Esophagus muscularis mucosa (tissue), 4 donors: ENCODE results near the gene GSTM3. TPM values are rescaled to one million over a fixed set of nuclear protein-coding genes. Genes with fewer than 3 reads are reported as not detected.
"Not testable (repeated sequence)": the region's sequence is repeated elsewhere in the genome, so short reads cannot be mapped to it uniquely, and the experiment has no call there.

Experiments used
- DNase-seq: peaks from one replicate; pipeline ENCODE4 v3.0.0-alpha.2; 2017; ENCODE audit errors: extremely low spot score
- H3K27ac ChIP-seq, 4 donors: fragments of 200-600 bp; sonication (generic); replicated peaks in 1 of 4; 1 replicate in 3 of 4; 2 replicates in 1 of 4; pipeline ENCODE4 v1.5.1; 2016 to 2019; ENCODE audit warnings: mild to moderate bottlenecking in 1 of 4
- H3K27me3 ChIP-seq, 4 donors: fragments of 200-600 bp; sonication (generic); one replicate each; pipeline versions ENCODE4 v1.5.1 to v1.6.0; 2016 to 2019
- H3K36me3 ChIP-seq, 4 donors: fragments of 200-600 bp; sonication (generic); one replicate each; pipeline ENCODE4 v1.5.1; 2016 to 2019
- H3K4me1 ChIP-seq, 4 donors: fragments of 200-600 bp; sonication (generic); one replicate each; pipeline ENCODE4 v1.5.1; 2016 to 2019
- H3K4me3 ChIP-seq, 4 donors: fragments of 200-600 bp; sonication (generic); 1 replicate in 2 of 4; 2 replicates in 2 of 4; pipeline ENCODE4 v1.5.1; 2016 to 2019; ENCODE audit warnings: mild to moderate bottlenecking in 4 of 4, moderate library complexity in 1 of 4
- H3K9me3 ChIP-seq, 4 donors: fragments of 200-600 bp; sonication (generic); 1 replicate in 3 of 4; 2 replicates in 1 of 4; pipeline ENCODE4 v1.5.1; 2016 to 2019
- CTCF ChIP-seq, 3 experiments: fragments of 200-600 bp in 2 of 3; fragments of 450-650 bp in 1 of 3; sonication (generic) in 2 of 3; IDR thresholded peaks; one replicate each; pipeline ENCODE4 v1.5.1; 2017 to 2019; ENCODE audit warnings: antibody characterized with exemption in 3 of 3, mild to moderate bottlenecking in 2 of 3, moderate library complexity in 1 of 3
- EP300 ChIP-seq: sonication (generic); formaldehyde crosslinking; IDR thresholded peaks from one replicate; pipeline ENCODE4 v1.6.1; 2017; ENCODE audit warnings: antibody characterized with exemption
- POLR2A ChIP-seq: fragments of 450-650 bp; IDR thresholded peaks from one replicate; pipeline ENCODE4 v1.6.1; 2017; ENCODE audit warnings: antibody characterized with exemption, moderate library complexity, mild to moderate bottlenecking, low read depth
- POLR2AphosphoS5 ChIP-seq, 2 donors: sonication (generic); formaldehyde crosslinking; IDR thresholded peaks; one replicate each; pipeline ENCODE4 v1.6.1; 2017; ENCODE audit warnings: antibody characterized with exemption in 2 of 2
- WGBS: methylation state at CpG from one replicate; pipeline ENCODE4 v1.1.5; 2018; 5-methylcytosine and 5-hydroxymethylcytosine counted together
- intact Hi-C: fragments of 100-400 bp; cut with DNase I; formaldehyde crosslinking; loops from one replicate; pipeline ENCODE4 v1.15.1; 2023
- total RNA-seq, 4 donors: library from RNA; depleted of rRNA; stranded (reverse); fragments of >200 nt; gene quantifications; one replicate each; pipeline versions ENCODE4 v1.1.0 to v1.2.1, GENCODE V29; 2016

The GSTM3 gene
- total RNA-seq, 4 donors from 2014 or later = 64.6 to 111 (median 76.9) TPM

- DNase-seq = no peak
- Histone ChIP-seq H3K27me3 (no peaks in the 10 kb centered on the region), H3K9me3 (no peaks in the 10 kb centered on the region), H3K27ac (no peak overlapping the region), H3K4me1 (peaks cover 0 to 9% (median 6%) of the 10 kb centered on the region in 4 donors), H3K4me3 (no peak overlapping the region), H3K36me3 (no peaks in the 10 kb centered on the region)
- no peak for TF ChIP-seq POLR2AphosphoS5 (IDR thresholded peaks at IDR 0.05)
- no peak for TF ChIP-seq EP300
- TF ChIP-seq CTCF (IDR thresholded peaks at IDR 0.05) = no peak
- no peak for TF ChIP-seq POLR2A
- WGBS = 89% methylated on average over 7 of the region's 7 CpGs
- intact Hi-C loops = no loop called here
These were observed 28.0 kb upstream of the GSTM3 start for GRCh38 chr1:109768820-109769219.

- Histone ChIP-seq H3K4me3 (no peak overlapping the region), H3K27ac (no peak overlapping the region), H3K9me3 (no peaks in the 10 kb centered on the region), H3K4me1 (peaks cover 0 to 4% (median 1%) of the 10 kb centered on the region in 4 donors), H3K36me3 (no peaks in the 10 kb centered on the region), H3K27me3 (no peaks in the 10 kb centered on the region)
- no peak for DNase-seq
- TF ChIP-seq POLR2AphosphoS5 (IDR thresholded peaks at IDR 0.05) = no peak
- intact Hi-C loops = no loop called here
- 89% methylated on average over 2 of the region's 2 CpGs for WGBS
These were observed 27.5 kb upstream of the GSTM3 start for GRCh38 chr1:109768335-109768650.

DNA sequence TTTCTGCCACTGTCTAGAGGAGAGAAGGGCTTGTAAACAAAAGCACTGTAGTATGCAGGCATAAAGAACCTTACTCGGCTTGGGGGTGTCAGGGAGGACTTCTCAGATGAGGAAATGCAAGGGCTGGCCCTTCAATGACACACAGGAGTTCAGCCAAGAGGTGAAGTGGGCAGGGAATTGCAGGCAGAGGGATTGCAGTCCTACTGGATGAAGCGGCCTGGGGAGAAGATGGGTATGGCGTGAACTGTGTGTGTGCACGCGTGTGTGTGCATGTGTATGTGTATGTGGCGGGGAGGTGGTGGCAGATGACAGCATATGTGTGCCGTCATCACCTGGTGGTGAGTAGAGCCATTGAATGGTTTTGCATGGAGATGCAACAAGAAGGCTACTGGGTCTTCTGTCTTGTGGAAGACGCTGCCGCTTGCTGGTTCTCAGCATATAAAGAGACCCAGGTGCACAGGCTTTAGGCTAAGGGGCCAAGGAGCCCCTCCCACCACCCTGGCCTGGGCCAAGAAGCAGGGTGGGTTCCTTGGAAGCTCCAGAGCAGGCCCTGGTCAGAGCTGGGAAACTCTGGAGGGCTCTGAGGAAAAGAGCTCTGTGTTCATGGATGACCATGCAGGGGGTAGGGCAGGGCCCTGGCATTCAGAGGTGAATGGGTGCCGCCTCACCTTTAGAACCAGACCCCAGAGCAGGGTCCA lies 26.9 kb upstream of the GSTM3 start:
- Histone ChIP-seq H3K9me3 (no peaks in the 10 kb centered on the region), H3K4me1 (no peaks in the 10 kb centered on the region), H3K36me3 (no peaks in the 10 kb centered on the region), H3K4me3 (no peak overlapping the region), H3K27ac (no peak overlapping the region), H3K27me3 (no peaks in the 10 kb centered on the region)
- no peak for DNase-seq
- TF ChIP-seq CTCF (IDR thresholded peaks at IDR 0.05) (no peak), POLR2A (no peak), POLR2AphosphoS5 (IDR thresholded peaks at IDR 0.05) (no peak), EP300 (no peak)
- 84% methylated on average over 5 of the region's 10 CpGs for WGBS
- intact Hi-C loops = no loop called here

DNA sequence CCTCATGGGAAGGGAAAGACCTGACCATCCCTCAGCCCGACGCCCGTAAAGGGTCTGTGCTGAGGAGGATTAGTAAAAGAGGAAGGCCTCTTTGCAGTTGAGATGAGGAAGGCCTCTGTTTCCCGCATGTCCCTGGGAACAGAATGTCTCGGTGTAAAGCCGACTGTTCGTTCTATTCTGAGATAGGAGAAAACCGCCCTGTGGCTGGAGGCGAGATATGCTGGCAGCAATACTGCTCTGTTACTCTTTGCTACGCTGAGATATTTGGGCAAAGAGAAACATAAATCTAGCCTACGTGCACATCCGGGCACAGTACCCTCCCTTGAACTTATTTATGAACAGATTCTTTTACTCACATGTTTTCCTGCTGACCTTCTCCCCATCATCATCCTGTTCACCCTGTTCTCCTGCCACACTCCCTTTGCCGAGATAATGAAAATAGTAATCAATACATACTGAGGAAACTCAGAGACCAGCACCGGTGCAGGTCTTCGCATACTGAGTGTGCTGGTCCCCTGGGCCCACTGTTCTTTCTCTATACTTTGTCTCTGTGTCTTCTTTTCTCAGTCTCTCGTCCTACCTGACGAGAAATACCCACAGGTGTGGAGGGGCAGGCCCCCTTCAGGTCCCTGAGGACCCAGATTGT lies 26.3 kb upstream of the GSTM3 start:
- intact Hi-C loops, H3K27me3 ChIP-seq, H3K36me3 ChIP-seq, H3K9me3 ChIP-seq, DNase-seq, H3K27ac ChIP-seq, H3K4me1 ChIP-seq, H3K4me3 ChIP-seq: not testable (repeated sequence)
- WGBS = 83% methylated on average over 17 of the region's 17 CpGs

GRCh38 chr1:109765896-109766615 lies 25.2 kb upstream of the GSTM3 start:
- Histone ChIP-seq H3K9me3 (no peaks in the 10 kb centered on the region), H3K4me1 (no peaks in the 10 kb centered on the region), H3K4me3 (no peak overlapping the region), H3K27ac (no peak overlapping the region), H3K36me3 (no peaks in the 10 kb centered on the region), H3K27me3 (no peaks in the 10 kb centered on the region)
- TF ChIP-seq POLR2AphosphoS5 (IDR thresholded peaks at IDR 0.05) = no peak
- no peak for TF ChIP-seq CTCF (IDR thresholded peaks at IDR 0.05)
- no peak for TF ChIP-seq EP300
- TF ChIP-seq POLR2A = no peak
- intact Hi-C loops = no loop called here
- DNase-seq = no peak
- WGBS = 87% methylated on average over 13 of the region's 13 CpGs
